HG03439 (cell line): Measurements from ENCODE around the gene ANXA6.

ENCODE experiments used
- ATAC-seq: cut with Tn5 transposase; IDR thresholded peaks from one replicate; pipeline ENCODE4 v1.9.1; 2021; ENCODE audit warnings: mild to moderate bottlenecking, moderate library complexity; ENCODE audit not compliant: unreplicated experiment

Gene ANXA6

GRCh38 chr5:151068433-151069197 lies 89.0 kb downstream of the ANXA6 start:
- ATAC-seq = peak; percentile 49

GRCh38 chr5:151067632-151068432 lies 89.7 kb downstream of the ANXA6 start:
- ATAC-seq = no peak

GRCh38 chr5:151066920-151067319 lies 90.7 kb downstream of the ANXA6 start:
- ATAC-seq = no peak

GRCh38 chr5:151065609-151066008 lies 92.0 kb downstream of the ANXA6 start:
- ATAC-seq = no peak

- ATAC-seq = no peak
These were observed 92.6 kb downstream of the ANXA6 start for GRCh38 chr5:151064916-151065499.

- no peak for ATAC-seq
These were observed 94.2 kb downstream of the ANXA6 start for GRCh38 chr5:151063142-151063989.

GRCh38 chr5:151062405-151063141 lies 95.0 kb downstream of the ANXA6 start:
- ATAC-seq = no peak

GRCh38 chr5:151060742-151061141 lies 96.8 kb downstream of the ANXA6 start:
- no peak for ATAC-seq

- ATAC-seq = no peak
These were observed 98.6 kb downstream of the ANXA6 start for GRCh38 chr5:151058891-151059489.

GRCh38 chr5:151058301-151058700 lies 99.3 kb downstream of the ANXA6 start:
- ATAC-seq = no peak

GRCh38 chr5:151056379-151057325 lies 100.9 kb downstream of the ANXA6 start:
- ATAC-seq = no peak

- ATAC-seq = no peak
These were observed 102.2 kb downstream of the ANXA6 start for GRCh38 chr5:151055336-151055735.

- no peak for ATAC-seq
These were observed 102.9 kb downstream of the ANXA6 start for GRCh38 chr5:151054709-151055108.

- no peak for ATAC-seq
These were observed 103.7 kb downstream of the ANXA6 start for GRCh38 chr5:151053796-151054462.

GRCh38 chr5:151052836-151053235 lies 104.7 kb downstream of the ANXA6 start:
- ATAC-seq = no peak

- peak; percentile 11 for ATAC-seq
These were observed 105.5 kb downstream of the ANXA6 start for GRCh38 chr5:151051931-151052608.

GRCh38 chr5:151051066-151051930 lies 106.3 kb downstream of the ANXA6 start:
- peak; percentile 59 for ATAC-seq
